Fibroblast of villous mesenchyme (primary cell): ENCODE measurements around the gene PIMREG. TPM values are rescaled to one million over a fixed set of nuclear protein-coding genes. Genes with fewer than 3 reads are reported as not detected.

Experiments
- DNase-seq: peaks from one replicate; pipeline ENCODE4 v3.0.0-alpha.2; 2010; ENCODE audit warnings: low read depth
- H3K4me3 ChIP-seq: 2 replicates; pipeline ENCODE4 v1.5.1; 2011; ENCODE audit warnings: low read depth, mild to moderate bottlenecking, low read length
- CTCF ChIP-seq: IDR thresholded peaks from 2 replicates; pipeline ENCODE4 v1.5.1; 2012; ENCODE audit warnings: low read depth, mild to moderate bottlenecking, low read length; ENCODE audit not compliant: insufficient read depth
- total RNA-seq: library from RNA; depleted of rRNA; stranded (reverse); fragments of >200 nt; gene quantifications from 2 replicates; pipeline ENCODE4 v1.2.3, GENCODE V29; 2012

The PIMREG gene
- total RNA-seq, 1 donor = 18.1 TPM

DNA sequence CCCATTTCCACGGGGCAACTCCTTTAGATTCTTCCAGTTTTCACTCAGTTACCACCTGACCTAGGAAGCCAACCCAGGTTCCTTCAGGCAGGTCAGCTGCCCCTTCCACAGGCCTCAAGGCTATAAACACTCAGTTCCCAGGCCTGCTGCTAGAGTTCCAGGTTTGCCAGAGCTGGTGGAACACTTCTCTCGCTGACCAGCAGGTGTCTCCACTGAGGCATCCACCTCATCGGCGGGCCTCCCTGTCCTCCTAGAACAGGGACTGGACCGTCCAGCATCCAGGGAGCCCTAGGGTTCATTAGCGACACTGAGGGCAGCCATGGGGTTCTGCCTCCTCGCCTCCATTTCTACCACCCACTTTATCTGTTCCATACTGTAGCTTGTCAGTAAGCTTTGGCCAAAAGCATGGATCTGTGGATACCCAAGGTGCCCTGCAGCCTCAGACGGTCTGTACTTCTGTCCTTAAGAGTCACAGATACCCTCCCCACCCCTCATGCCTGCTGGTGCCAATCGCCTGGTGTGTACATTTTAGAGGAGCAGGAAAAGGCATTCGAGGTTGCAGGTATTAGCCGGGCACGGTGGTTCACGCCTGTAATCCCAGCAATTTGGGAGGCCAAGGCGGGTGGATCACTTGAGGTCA is 29.0 kb downstream of the PIMREG start:
- TF ChIP-seq CTCF = peak; percentile 99
- DNase-seq = peak; percentile 67
- no peak overlapping the region for H3K4me3 ChIP-seq

- TF ChIP-seq CTCF = no peak
- H3K4me3 ChIP-seq = no peak overlapping the region
- no peak for DNase-seq
These were observed 30.1 kb downstream of the PIMREG start for GRCh38 chr17:6474376-6474775.

- TF ChIP-seq CTCF = no peak
- peak; percentile 34 for DNase-seq
- H3K4me3 ChIP-seq = no peak overlapping the region
These were observed 30.7 kb downstream of the PIMREG start for GRCh38 chr17:6474906-6475305.

- TF ChIP-seq CTCF = no peak
- H3K4me3 ChIP-seq = no peak overlapping the region
- DNase-seq = no peak
These were observed 31.2 kb downstream of the PIMREG start for GRCh38 chr17:6475411-6475810.

- no peak overlapping the region for H3K4me3 ChIP-seq
- no peak for TF ChIP-seq CTCF
- no peak for DNase-seq
These were observed 32.0 kb downstream of the PIMREG start for GRCh38 chr17:6476076-6476809.

- H3K4me3 ChIP-seq = no peak overlapping the region
- TF ChIP-seq CTCF = no peak
- DNase-seq = no peak
These were observed 32.5 kb downstream of the PIMREG start for GRCh38 chr17:6476810-6477179.
